GM18519 (cell line): ENCODE data around the gene DCTD.

Experiments
- ATAC-seq: cut with Tn5 transposase; IDR thresholded peaks from one replicate; pipeline ENCODE4 v1.9.1; 2021; ENCODE audit warnings: mild to moderate bottlenecking, moderate library complexity; ENCODE audit not compliant: unreplicated experiment, low FRiP score

DCTD gene

GRCh38 chr4:182895791-182896292, 21.3 kb downstream of the DCTD start:
- ATAC-seq: no peak

DNA sequence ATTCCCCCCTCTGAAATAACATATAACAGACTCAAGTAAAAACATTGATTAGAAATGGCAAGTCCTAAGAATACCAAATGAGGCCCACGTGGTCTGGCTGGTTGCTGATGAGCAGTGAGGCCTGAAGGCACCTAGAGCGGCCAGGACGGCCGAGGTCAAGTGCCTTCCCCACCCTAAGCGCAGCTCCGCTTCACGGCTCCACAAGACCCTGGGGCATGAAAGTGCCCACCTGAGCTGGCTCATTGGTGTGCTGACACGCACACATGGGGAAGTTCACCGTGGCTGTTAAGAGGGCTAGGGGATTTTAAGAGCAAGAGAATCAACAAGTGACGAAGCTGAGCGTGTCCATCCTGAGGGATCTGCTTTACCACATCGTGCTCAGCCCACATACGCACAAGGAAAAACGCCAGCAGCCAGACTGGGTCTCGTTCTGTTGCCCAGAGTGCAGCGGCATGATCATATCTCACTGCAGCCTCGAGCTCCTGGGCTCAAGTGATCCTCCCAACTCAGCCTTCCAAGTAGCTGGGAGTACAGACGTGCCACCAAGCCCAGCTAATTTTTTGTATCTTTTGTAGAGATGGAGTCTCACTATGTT, 22.4 kb downstream of the DCTD start:
- ATAC-seq: no peak

- ATAC-seq: no peak
Observed at GRCh38 chr4:182893474-182894080, 23.6 kb downstream of the DCTD start.

DNA sequence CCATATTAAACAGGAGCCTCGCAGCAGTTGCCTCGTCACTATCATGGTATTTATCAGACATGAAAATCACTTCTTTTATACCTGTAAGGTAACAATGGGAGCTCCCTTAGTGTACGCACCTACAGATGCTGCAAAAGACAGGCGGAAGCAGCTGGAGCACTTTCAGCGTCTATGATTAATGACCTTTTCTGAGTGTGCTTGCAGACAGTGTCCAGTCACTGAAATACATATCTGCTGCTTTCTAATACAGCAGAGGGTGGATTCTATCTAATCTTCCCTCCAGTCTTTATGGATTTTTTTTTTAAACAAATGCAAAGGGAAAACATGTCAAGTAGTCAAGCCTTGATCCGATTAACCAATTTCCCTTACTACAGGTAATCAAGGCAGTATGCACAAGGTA, 24.1 kb downstream of the DCTD start:
- no peak for ATAC-seq

GRCh38 chr4:182890202-182890601, 27.0 kb downstream of the DCTD start:
- ATAC-seq: no peak

GRCh38 chr4:182888891-182889290, 28.3 kb downstream of the DCTD start:
- no peak for ATAC-seq

- no peak for ATAC-seq
Observed at GRCh38 chr4:182886768-182887167, 30.4 kb downstream of the DCTD start.

DNA sequence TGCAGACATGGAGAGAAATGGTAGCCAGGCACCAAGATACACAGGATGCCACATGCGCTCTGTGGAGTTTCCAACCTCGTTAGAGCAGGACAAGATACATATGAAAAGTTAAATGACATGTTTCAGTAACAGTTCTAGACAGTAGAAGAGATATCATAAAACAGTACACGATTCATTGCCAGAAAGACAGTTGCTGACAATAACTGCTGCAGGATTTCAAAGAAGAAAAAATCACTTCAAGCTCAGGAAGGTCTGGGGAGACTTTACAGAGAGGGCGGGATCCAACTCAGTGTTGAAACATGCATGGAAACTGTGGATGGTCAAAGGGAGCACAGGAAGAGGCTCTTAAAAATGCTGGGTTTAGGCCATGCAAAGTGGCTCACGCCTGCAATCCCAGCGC, 31.0 kb downstream of the DCTD start:
- no peak for ATAC-seq

DNA sequence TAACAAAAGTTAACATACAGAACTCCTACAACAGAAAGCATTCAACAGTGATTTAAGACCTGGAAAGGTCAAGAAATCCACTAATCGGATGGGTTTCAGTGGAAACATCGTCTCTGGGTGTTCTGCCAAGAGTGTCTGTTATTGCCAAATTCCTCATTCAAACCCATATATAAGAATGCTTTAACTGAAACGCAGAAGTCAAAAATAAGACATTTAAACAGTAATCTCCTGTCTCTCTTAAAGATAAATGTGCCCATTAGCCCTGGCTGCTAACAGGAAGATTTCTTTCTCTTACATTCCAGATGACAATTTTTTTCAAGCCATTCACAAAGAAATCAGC, 31.5 kb downstream of the DCTD start:
- no peak for ATAC-seq

GRCh38 chr4:182885022-182885737, 32.0 kb downstream of the DCTD start:
- no peak for ATAC-seq

DNA sequence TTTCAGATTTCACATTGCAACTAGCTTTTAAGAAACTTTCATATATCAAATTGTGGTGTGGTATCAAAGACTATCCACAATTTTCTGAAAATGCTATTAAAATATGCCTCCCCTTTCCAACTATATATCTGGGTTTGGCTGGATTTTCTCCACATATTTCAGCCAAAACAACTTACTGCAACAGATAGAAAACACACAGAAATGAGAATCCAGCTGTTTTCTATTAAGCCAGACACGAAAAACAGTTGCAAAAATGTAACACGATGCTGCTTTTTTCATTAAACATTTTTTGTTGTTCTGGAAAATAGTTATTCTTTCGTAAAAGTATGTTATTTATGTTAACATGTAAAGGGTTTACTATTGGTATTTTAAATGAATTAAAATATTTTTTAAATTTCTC, 33.1 kb downstream of the DCTD start:
- no peak for ATAC-seq

GRCh38 chr4:182883351-182883750, 33.8 kb downstream of the DCTD start:
- ATAC-seq: no peak

DNA sequence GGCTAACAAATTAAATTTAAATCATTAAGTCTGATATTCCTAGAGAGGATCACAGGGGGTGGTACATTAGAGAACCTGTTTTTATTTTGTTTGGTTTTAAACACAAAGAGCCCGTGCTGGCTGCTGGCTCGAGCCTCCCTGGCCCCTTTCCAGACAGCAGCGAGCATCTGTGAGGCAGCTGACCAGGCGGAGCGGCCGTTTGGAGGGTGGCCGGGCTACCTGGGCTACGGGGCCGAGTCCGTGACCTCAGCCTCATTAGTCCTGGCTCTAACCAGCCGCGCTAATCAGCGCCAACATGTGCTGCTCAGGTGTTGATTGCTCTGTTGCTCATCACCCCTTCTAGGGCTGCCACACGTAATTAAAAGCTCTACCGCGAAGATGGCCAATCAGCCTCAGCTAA, 35.3 kb downstream of the DCTD start:
- no peak for ATAC-seq

GRCh38 chr4:182880387-182881356, 36.5 kb downstream of the DCTD start:
- ATAC-seq: no peak

DNA sequence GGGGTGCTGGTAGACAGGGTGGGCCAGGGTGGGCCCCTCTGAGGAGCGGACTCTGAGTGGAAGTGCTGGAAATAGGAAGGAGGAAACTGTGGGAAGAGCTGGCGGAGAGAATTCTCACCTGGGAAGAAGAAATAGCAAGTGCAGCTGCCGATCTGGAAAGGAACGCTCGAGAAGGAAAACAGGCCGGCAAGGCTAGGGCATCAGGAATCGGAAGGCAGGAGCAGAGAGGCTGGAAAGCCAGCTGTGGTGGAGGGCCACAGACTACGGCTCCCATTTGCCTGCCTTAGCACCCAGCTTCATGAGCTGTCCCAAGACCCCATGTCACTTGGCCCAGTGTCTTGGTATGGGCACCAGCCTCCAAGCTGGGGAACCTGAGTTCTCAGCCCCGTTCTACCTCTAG, 37.3 kb downstream of the DCTD start:
- ATAC-seq: no peak

DNA sequence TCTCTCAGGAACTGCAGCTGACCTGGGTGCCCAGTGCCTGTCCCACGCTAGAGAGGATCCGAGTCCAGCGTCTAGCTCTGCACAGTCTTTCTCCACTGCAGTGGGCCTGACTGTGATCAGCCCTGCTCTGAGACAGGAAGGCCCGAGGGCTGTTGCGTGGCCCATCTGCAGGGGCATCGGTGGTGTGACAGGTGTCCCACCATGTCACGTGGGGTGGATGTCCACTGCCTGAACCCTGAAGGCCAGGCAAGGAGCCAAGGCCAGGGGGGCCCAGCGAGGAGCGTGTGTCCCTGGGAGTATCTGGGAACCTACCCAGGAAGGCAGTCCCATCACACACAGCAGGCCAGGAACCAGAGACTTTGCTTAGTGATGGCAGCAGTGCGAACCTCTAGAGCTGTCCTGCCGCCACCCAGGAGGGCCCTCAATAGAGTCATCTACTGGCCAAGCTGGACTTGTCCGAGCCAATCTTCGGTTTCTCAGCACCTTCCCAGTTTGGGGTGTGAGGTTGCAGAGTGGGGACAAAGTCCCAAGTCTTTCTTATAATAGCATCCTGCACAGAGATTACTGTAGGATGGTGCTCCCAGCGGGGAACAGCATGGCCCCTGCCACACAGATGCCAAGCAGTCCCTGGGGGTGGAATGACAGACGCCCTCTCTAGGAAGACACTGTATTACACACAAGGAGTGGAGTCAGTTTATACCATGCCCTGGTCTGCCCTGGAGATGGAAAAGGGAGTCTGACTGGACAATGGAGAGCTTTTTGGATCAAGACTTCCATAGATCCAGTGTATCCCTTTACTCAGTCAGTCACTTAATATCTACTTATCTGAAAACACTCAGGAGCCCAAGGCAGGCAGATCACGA, 38.3 kb downstream of the DCTD start:
- ATAC-seq: no peak

DNA sequence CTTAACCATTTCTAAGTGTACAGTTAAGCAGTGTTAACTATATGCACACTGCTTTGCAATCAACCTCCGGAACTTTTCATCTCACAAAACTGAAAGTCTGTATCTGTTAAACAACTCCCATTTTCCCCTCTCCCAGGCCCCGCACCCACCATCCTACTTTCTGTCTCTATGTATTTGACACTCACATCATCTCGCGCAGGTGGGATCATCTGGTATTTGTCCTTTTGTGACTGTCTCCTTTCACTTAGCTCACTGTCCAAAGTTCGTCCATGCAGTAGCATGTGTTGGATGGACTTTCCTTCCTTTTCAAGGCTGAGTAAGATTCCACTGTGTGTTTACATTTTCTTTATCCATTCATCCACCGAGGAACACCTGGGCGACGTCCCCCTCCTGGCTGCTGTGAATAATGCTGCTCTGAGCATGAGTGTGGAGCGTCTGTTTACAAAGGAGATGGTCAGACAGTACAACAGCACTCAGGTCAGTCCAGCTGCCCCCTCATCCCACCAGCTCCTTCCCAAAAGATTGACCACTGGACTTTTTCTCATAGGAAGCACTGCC, 39.8 kb downstream of the DCTD start:
- ATAC-seq: no peak

GRCh38 chr4:182876427-182876826, 40.8 kb downstream of the DCTD start:
- no peak for ATAC-seq
